ENCODE data around the gene TAMALIN.

TAMALIN gene

GRCh38 chr12:52037248-52037861 is 30.6 kb downstream of the TAMALIN start:
- peak in 1 of 2 experiments; percentile 24 for DNase-seq

GRCh38 chr12:52038447-52038846 is 31.7 kb downstream of the TAMALIN start:
- DNase-seq: no peak

GRCh38 chr12:52041035-52041434 is 34.3 kb downstream of the TAMALIN start:
- DNase-seq: no peak

GRCh38 chr12:52041695-52042123 is 35.0 kb downstream of the TAMALIN start:
- DNase-seq: no peak

- no peak for DNase-seq
These were observed 36.1 kb downstream of the TAMALIN start for GRCh38 chr12:52042706-52043385.

DNA sequence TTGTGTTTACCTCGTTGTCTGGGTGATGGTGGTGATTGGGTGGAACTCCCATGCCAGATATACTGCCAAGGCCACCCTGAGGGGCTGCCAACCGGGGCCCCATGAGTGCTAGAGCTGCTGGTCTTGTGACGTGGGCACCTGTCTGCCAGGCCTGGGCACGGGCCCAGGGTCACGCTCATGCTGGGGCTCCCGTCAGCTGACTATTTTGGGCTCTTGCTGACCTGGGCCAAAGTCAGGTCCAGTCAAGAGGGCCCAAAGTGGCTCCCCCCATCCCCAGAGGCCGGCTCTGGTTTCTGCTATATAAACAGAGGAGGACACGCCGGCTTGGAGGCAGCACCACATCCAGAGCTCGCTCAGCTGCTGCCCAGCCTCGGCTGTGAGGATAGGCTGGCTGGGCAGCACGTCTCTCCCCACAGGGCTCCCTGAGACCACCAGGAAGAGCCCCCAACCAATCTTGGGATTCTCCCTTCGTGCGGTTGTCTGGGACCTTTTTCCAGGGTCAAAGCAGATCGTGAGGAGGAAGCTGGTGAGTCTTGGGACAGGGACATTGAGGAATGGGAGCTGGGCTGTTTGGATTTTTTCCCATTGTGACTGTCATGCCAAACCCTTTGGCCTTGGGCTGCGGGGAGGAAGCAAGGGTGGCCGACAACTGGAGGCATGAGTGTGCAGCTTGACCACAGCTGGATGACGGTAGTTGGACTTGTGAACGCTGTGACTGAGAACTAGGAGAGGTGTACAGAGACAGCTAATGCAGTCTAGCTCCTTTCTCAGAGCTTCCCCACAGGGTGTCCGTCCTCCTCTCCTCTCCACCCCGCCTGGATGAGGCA is 36.9 kb downstream of the TAMALIN start:
- no peak for DNase-seq

DNA sequence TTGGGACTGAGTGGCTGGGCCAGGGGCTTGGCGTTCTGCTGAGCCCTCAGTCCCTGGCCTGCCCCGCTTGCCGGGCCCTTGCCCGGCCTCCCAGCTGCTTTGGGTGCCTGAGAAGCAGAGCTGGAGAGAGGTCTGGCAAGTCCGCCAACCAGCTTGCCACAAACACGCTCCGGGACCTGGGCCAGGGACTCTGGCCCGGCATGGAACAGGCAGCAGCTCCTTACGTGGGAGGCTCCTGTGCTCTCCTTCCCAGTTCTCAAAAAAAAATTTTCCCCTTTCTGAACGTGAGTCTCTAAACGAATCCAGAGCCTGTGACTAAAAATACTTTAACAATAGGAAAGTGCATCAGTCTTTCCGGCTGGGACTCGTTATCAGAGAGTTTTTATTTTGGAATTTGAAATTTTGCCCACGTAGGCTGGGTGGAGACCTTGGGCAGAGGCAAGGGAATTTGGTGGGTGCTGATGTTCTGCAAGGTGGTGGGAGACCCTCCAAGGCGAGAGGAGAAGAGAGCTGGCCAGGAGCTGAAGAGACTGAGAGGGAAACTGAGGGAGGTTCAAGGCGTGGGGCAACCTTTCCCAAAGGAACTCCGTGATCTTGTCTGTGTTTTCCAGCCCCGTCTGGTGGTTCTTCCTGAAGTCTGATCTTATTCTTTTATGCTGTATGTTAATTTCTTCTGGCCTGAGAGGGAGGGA is 37.7 kb downstream of the TAMALIN start:
- no peak for DNase-seq

DNA sequence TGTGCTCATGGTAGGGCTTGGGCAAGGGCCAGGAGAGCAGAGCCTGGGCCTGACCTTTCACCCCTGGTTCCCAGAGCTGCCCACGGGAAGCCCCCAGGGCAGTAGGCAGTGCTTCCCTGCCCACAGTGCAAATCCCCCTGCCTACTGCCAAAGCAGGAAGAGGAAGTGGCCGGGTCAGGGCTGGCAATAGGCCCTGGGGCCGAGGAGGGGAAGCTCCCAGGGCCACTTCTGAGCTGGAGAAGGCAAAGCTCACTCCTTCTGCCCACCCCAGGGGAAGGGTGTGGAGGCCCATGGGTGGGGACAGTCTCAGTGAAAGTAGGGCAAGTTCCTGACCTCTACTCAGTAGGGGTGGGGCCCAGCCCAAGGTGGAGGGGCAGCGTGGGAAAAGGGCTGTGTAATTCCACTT is 39.1 kb downstream of the TAMALIN start:
- DNase-seq: no peak

DNA sequence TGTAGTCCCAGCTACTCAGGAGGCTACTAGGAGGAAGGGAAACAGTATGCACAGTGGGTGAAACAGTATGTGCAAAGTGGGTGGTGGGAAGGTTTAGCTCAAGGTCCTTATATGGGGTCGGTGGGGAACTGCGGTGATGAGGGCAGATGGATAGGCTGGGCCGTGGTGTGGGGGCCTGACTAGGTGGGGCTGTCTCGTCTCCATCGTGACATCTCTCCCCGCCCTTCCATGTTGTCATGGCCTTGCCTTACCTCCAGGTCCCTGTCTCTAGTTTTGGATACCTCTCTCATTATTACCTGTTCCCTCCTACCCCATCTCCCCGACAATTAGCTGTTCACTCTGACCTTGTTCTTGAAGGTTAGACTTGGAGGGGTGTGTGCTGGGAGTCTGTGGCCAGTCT is 40.1 kb downstream of the TAMALIN start:
- no peak for DNase-seq

DNA sequence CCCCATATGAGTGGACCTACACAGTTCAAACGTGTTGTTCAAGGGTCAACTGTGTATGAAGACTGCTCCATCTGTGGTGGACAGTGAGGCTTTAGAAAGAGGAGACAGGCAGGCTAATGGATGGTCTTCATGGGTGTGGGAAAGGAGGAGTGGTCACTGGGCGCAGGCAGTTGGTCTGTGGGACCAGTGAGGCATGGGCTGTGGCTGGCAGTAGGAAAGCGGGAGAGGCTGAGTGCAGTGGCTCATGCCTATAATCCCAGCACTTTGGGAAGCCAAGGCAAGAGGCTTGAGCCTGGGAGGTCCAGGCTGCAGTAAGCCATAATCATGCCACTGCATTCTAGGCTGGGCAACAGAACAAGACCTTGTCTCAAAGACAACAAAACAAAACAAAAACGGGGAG is 42.5 kb downstream of the TAMALIN start:
- no peak for DNase-seq

DNA sequence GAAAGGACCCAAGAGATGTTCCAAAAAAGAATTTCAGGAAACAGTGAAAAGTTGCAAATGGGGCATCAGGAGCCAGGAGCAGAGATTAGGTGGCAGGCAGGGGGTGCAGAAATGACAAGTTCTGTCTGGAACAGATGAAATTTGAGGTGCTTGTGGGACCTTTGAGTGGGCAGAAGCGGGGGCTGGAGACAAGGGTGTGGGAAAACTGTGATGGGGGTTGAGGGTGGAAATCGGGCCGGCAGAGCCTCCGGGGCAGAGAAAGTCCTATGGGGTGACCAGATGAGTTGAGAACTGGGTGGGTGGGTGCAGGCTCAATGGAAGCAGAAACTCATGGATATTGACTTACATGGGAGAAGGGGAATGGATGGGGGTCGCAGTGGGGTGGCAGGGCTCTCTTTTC is 42.9 kb downstream of the TAMALIN start:
- no peak for DNase-seq

- no peak for DNase-seq
These were observed 43.5 kb downstream of the TAMALIN start for GRCh38 chr12:52050116-52050757.

DNA sequence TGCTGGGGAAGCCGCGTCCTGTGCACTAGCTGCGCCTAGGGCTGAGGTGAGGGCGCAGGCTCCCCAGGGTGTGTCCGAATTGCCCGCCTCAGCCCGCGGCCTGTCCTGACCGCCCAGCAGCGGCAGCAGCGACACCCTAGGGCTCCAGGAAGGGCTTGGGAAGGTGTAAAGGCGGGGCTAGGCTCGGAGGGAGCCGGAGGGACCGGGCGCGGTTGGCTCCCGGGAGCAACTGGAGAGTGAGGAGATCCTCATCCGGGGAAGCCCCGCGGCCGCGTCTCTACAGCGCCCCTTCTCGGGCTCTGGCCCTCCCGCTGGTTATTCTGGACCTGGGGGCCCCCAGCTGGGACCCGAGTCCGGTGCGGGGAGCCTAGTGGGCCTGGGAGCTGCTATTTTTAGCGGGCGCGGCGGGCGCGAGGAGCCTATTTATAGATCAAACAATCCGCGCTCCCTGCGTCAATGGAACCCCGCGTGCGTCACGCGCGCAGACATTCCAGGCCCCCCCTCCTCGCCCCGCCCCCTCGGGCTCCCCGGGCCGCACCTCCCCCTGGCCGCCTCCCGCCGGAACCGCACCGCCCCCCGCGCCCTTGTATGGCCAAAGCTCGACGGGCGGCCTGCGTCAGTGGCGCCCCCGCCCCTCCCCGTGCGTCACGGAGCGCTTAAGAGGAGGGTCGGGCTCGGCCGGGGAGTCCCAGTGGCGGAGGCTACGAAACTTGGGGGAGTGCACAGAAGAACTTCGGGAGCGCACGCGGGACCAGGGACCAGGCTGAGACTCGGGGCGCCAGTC is 44.2 kb downstream of the TAMALIN start, which contains the start of gene NR4A1:
Gene NR4A1, plus strand, starts transcription at position 685 of the 784 bp plus-strand sequence. CDS start 2,887 bp downstream, outside the sequence.
- DNase-seq: peak; percentile 47 to 69

DNA sequence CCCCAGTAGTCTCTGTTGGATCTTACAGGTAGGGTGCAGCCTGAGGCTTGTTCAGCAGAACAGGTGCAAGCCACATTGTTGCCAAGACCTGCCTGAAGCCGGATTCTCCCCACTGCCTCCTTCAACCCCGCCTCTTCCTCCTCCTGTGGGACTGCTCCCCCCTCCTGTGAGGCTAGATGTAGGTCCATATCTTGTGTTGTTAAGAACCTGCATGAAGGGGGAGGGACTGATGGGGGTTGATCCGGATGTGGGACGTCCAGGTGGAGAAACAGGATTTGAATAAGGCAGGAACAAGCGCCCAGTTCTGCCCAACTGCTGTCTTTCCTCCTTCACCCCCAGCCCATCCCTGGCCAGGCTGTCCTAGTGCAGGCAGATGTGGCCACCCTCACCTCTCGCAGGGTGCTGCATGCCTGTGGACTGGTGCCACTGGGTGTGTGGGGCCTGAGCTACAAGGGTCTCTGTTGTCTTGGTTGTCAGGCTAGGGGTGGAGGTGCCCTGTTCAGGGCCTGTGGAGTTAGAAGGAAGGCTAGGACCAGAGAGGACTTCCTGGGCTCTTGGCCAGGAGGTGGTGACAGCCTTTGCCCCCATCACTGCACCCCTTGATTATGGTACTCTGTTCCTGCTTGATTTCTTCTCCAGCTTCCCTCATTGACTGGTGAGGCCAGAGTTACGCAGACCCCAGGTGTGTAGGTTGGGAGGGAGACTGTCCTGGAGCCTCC is 45.9 kb downstream of the TAMALIN start:
- no peak for DNase-seq

- no peak for DNase-seq
These were observed 46.9 kb downstream of the TAMALIN start for GRCh38 chr12:52053536-52054209.

DNA sequence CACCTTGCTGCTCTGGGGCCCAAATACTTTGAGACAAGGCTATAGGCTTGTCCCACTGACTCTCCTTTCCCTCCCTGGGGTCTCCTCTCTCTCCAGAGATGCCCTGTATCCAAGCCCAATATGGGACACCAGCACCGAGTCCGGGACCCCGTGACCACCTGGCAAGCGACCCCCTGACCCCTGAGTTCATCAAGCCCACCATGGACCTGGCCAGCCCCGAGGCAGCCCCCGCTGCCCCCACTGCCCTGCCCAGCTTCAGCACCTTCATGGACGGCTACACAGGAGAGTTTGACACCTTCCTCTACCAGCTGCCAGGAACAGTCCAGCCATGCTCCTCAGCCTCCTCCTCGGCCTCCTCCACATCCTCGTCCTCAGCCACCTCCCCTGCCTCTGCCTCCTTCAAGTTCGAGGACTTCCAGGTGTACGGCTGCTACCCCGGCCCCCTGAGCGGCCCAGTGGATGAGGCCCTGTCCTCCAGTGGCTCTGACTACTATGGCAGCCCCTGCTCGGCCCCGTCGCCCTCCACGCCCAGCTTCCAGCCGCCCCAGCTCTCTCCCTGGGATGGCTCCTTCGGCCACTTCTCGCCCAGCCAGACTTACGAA is 47.6 kb downstream of the TAMALIN start:
- DNase-seq: no peak

DNA sequence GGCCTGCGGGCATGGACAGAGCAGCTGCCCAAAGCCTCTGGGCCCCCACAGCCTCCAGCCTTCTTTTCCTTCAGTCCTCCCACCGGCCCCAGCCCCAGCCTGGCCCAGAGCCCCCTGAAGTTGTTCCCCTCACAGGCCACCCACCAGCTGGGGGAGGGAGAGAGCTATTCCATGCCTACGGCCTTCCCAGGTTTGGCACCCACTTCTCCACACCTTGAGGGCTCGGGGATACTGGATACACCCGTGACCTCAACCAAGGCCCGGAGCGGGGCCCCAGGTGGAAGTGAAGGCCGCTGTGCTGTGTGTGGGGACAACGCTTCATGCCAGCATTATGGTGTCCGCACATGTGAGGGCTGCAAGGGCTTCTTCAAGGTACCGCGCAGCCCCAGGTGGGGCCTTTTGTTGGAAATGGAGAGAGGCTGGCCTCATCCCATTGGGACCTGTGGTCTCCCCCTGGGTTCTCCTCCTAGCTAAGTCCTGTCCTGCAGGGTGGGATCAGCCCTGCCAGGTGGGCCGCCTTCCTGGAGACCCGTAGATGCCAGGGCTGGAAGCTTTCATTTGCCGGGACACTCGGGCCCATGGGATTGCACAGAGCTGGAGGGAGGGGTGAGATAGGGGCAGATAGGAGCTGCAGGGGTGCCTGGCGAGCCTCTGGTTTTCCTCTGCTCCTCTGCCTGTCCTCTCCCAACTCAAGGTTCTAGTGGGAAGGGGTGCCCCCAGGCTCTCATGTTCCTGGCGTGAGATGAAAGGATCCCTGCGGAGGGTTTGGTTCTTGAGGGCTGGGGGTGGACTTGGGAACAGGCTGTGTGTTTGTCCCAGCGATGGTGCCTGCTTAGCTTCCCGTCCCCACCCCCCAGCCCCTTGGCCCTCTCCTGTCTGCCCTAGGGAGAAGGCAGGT is 48.3 kb downstream of the TAMALIN start:
- DNase-seq: no peak

DNA sequence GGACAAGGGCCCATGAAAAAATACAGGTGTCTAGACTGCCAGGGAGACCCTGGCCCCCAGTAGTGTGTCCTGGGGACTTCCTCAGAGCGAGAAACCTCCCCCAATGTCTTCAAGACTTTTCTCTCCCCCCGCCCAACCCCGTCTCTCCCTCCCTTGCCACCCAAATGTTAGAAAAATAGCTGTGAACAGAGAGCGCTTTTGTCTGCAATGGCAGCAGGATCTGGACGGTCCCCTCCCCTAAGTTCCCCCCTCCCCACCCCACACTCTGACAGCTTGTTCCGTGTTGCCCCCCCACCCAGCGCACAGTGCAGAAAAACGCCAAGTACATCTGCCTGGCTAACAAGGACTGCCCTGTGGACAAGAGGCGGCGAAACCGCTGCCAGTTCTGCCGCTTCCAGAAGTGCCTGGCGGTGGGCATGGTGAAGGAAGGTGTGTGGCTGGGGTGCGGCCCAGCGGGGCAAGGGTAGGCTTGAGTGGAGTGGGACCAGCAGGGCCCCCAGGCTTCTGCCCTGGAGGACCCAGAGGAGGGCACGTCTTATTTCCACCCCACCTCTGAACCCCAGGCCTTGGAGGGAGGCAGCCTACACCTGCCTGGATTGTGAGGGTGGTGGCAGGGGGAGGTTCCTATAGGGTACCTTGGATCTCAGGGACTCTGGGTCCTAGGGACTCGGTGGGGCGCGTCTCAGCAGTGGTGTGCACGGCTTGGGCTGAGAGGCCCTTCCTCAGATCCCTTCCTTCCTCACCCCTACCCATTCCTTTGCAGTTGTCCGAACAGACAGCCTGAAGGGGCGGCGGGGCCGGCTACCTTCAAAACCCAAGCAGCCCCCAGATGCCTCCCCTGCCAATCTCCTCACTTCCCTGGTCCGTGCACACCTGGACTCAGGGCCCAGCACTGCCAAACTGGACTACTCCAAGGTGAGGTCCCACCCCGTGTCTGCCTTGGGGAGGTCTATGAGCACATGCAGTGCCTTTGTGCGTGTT is 49.3 kb downstream of the TAMALIN start:
- no peak for DNase-seq

Measured in NCI-H524 (cell line).